Psoas muscle (tissue), 8 donors: ENCODE measurements around the gene SGMS1. TPM values are rescaled to one million over a fixed set of nuclear protein-coding genes. Genes with fewer than 3 reads are reported as not detected.

Source experiments
- ATAC-seq, 4 donors: fragments of 200-7000 bp; cut with Tn5 transposase; one replicate each; pipeline ENCODE4 v1.9.1; 2020; ENCODE audit warnings: moderate library complexity in 3 of 4, mild to moderate bottlenecking in 2 of 4
- DNase-seq, 2 donors: peaks; one replicate each; pipeline ENCODE4 v3.0.0-alpha.2; 2020
- H3K27ac ChIP-seq: fragments of 200-600 bp; one replicate; pipeline ENCODE4 v1.8.0; 2022
- H3K27me3 ChIP-seq, 3 donors: fragments of 200-600 bp in 1 of 3; one replicate each; pipeline versions ENCODE4 v1.6.1 to v1.8.0; 2013 to 2022; ENCODE audit warnings: low read length in 2 of 3, mild to moderate bottlenecking in 2 of 3, moderate library complexity in 1 of 3; ENCODE audit not compliant: insufficient read depth in 3 of 3
- H3K36me3 ChIP-seq, 2 donors: fragments of 200-600 bp in 1 of 2; one replicate each; pipeline versions ENCODE4 v1.6.1 to v1.8.0; 2013 to 2022; ENCODE audit warnings: low read depth in 1 of 2, mild to moderate bottlenecking in 1 of 2, moderate library complexity in 1 of 2; ENCODE audit not compliant: insufficient read depth in 1 of 2
- H3K4me1 ChIP-seq: fragments of 200-600 bp; one replicate; pipeline ENCODE4 v1.8.0; 2022
- H3K4me3 ChIP-seq: fragments of 200-600 bp; one replicate; pipeline ENCODE4 v1.8.0; 2022; ENCODE audit warnings: mild to moderate bottlenecking
- H3K9me3 ChIP-seq: fragments of 200-600 bp; one replicate; pipeline ENCODE4 v1.8.0; 2022
- WGBS, 3 donors: extraction: QIAGEN DNeasy Blood & Tissue Kit; methylation state at CpG; one replicate each; pipeline versions ENCODE4 v1.1.6 to v1.1.7; 2013; 5-methylcytosine and 5-hydroxymethylcytosine counted together
- intact Hi-C, 2 donors: fragments of 100-400 bp; cut with DNase I; formaldehyde crosslinking; loops; one replicate each; pipeline versions ENCODE4 v1.11.0 to v1.14.2; 2022
- polyA plus RNA-seq, 3 donors: library from polyadenylated mRNA; stranded (reverse); fragments of 200-250 nt; gene quantifications; one replicate each; pipeline ENCODE4 v1.2.3, GENCODE V29; 2013
- total RNA-seq, 4 donors: library from RNA; stranded (reverse); fragmentation: NEBNext Ultra II Directional in 2 of 4; extraction: Animal tissue kit (Norgen Biotek cat#: 25700) in 2 of 4; gene quantifications; one replicate each; pipeline versions ENCODE4 v1.2.1 to v1.2.4, GENCODE V29; 2021 to 2023
- TF ChIP-seq, protein P1 (sequence below): fragments of 200-600 bp; IDR thresholded peaks from one replicate; pipeline ENCODE4 v1.8.0; 2022; ENCODE audit warnings: antibody characterized with exemption
- donor health status: healthy with polysubstance abuse.
- donor health status: DM: no; HTN: no; CAD: no; lungs with moderate emphysema.
- donor health status: Bipolar disorder and iron deficiency.
- donor health status: healthy.
- donor health status: DM: yes; HTN: yes; CAD: no.
- donor health status: DM: no; HTN: no; CAD: no.
- donor health status: DM: no; HTN: no; CAD: no.
- donor health status: DM: yes; HTN: yes; CAD: no.

Gene SGMS1
- total and polyA plus RNA-seq, 7 donors = 6.2 to 16.7 (median 11.3) TPM

GRCh38 chr10:50351483-50352146 is 272.1 kb downstream of the SGMS1 start:
- WGBS, 3 donors = 92 to 95% (median 94%) methylated on average over 7 of the region's 7 CpGs
- DNase-seq (no peak), ATAC-seq (no peak)
- intact Hi-C loops = no loop called here
- Histone ChIP-seq H3K36me3 (no peaks in the 10 kb centered on the region), H3K27me3 (no peaks in the 10 kb centered on the region), H3K4me3 (no peak overlapping the region), H3K27ac (no peak overlapping the region), H3K9me3 (peaks cover 12% of the 10 kb centered on the region), H3K4me1 (peaks cover 8% of the 10 kb centered on the region)
- TF ChIP-seq, protein P1, sequence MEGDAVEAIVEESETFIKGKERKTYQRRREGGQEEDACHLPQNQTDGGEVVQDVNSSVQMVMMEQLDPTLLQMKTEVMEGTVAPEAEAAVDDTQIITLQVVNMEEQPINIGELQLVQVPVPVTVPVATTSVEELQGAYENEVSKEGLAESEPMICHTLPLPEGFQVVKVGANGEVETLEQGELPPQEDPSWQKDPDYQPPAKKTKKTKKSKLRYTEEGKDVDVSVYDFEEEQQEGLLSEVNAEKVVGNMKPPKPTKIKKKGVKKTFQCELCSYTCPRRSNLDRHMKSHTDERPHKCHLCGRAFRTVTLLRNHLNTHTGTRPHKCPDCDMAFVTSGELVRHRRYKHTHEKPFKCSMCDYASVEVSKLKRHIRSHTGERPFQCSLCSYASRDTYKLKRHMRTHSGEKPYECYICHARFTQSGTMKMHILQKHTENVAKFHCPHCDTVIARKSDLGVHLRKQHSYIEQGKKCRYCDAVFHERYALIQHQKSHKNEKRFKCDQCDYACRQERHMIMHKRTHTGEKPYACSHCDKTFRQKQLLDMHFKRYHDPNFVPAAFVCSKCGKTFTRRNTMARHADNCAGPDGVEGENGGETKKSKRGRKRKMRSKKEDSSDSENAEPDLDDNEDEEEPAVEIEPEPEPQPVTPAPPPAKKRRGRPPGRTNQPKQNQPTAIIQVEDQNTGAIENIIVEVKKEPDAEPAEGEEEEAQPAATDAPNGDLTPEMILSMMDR = no peak

GRCh38 chr10:50350366-50350765 is 273.4 kb downstream of the SGMS1 start:
- peaks cover 8% of the 10 kb centered on the region for H3K4me1 ChIP-seq
- no peaks in the 10 kb centered on the region for H3K36me3 ChIP-seq
- no peak for DNase-seq
- TF ChIP-seq, protein P1 = no peak
- no peak for ATAC-seq
- intact Hi-C loops = no loop called here
- no peaks in the 10 kb centered on the region for H3K27me3 ChIP-seq
- 90 to 91% (median 91%) methylated on average over 5 of the region's 5 CpGs for WGBS, 3 donors
- peaks cover 12% of the 10 kb centered on the region for H3K9me3 ChIP-seq
- no peak overlapping the region for H3K4me3 ChIP-seq
- H3K27ac ChIP-seq = no peak overlapping the region

- H3K27ac ChIP-seq = no peak overlapping the region
- H3K27me3 ChIP-seq = no peaks in the 10 kb centered on the region
- intact Hi-C loops = no loop called here
- 92 to 97% (median 93%) methylated on average over 1 of the region's 1 CpG for WGBS, 3 donors
- TF ChIP-seq, protein P1 = no peak
- H3K4me3 ChIP-seq = no peak overlapping the region
- peaks cover 12% of the 10 kb centered on the region for H3K9me3 ChIP-seq
- ATAC-seq (no peak), DNase-seq (no peak)
- H3K4me1 ChIP-seq = peaks cover 8% of the 10 kb centered on the region
- no peaks in the 10 kb centered on the region for H3K36me3 ChIP-seq
Observed at GRCh38 chr10:50349554-50349953, 274.2 kb downstream of the SGMS1 start.

DNA sequence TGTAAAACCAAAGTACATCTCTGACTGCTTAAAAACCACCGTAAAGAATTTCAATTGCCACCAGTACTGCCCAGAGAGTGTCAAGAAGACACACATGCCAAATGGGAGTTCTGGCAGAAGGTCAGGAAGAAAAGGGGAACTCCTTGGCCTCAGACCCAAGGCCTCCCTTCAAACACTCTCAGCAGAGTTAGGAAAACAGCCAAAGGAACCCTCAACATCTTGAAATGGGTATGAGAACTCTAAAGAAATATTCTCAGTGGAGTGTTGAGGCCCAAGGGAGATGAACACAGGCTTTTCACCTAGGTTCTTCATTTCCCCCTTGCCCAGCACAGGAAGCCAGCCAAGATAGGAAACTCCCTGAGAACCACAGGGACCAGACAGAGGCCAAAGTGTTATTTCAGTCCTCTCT is 276.4 kb downstream of the SGMS1 start:
- DNase-seq (no peak), ATAC-seq (no peak)
- WGBS, 3 donors = 21 to 30% (median 27%) methylated on average over 1 of the region's 1 CpG
- Histone ChIP-seq H3K27me3 (no peaks in the 10 kb centered on the region), H3K4me3 (no peak overlapping the region), H3K27ac (no peak overlapping the region), H3K4me1 (peaks cover 8% of the 10 kb centered on the region), H3K36me3 (peaks cover 0 to 17% of the 10 kb centered on the region in 2 donors), H3K9me3 (peaks cover 9% of the 10 kb centered on the region)
- TF ChIP-seq, protein P1 = no peak
- intact Hi-C loops = no loop called here

DNA sequence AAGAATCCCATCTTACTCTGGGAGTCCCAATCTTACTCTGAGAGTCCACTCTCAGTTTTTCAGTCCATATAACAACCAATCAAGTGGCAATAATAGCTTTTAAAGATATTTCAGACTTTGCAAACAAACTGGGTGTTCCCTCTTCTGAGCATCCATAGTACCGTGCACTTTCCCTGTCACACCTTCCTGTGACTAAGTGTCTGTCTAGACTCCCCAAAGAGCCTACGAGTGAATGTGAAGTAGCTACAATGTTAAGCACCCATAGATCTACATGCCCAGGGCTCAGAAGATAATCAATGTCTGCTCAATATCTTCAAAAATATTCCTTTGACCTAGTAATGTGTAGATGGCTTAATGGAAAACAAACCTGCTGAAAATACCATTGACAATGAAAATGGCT is 276.8 kb downstream of the SGMS1 start:
- H3K27ac ChIP-seq = no peak overlapping the region
- intact Hi-C loops = no loop called here
- ATAC-seq = no peak
- H3K4me3 ChIP-seq = no peak overlapping the region
- DNase-seq = no peak
- peaks cover 9% of the 10 kb centered on the region for H3K9me3 ChIP-seq
- peaks cover 0 to 19% of the 10 kb centered on the region in 2 donors for H3K36me3 ChIP-seq
- peaks cover 8% of the 10 kb centered on the region for H3K4me1 ChIP-seq
- WGBS, 3 donors = 87 to 90% (median 89%) methylated on average over 2 of the region's 2 CpGs
- TF ChIP-seq, protein P1 = no peak
- no peaks in the 10 kb centered on the region for H3K27me3 ChIP-seq
